HepG2 (cell line): ENCODE results near the gene TRIM67.

Source experiments
- ETV5 ChIP-seq: IDR thresholded peaks from 2 replicates; pipeline ENCODE4 v1.6.1; 2018; ENCODE audit warnings: missing biosample characterization, missing genetic modification reagents, inconsistent platforms, borderline replicate concordance
- KDM5A ChIP-seq: fragments of 200-600 bp; sonication (generic); IDR thresholded peaks from 2 replicates; pipeline ENCODE4 v1.7.0; 2018; ENCODE audit warnings: antibody characterized with exemption, mild to moderate bottlenecking, low read length, borderline replicate concordance
- PAX8 ChIP-seq: sonication (generic); formaldehyde crosslinking; IDR thresholded peaks from 2 replicates; pipeline ENCODE4 v1.8.0; 2022; ENCODE audit warnings: mild to moderate bottlenecking, missing genetic modification reagents, borderline replicate concordance
- POLR2A ChIP-seq, 2 experiments: IDR thresholded peaks; 2 replicates each; pipeline ENCODE4 v1.6.1; 2011; ENCODE audit warnings: low read depth in 2 of 2, low read length in 2 of 2, mild to moderate bottlenecking in 1 of 2, moderate library complexity in 1 of 2; ENCODE audit not compliant: insufficient read depth in 1 of 2
- TOE1 ChIP-seq: sonication (generic); formaldehyde crosslinking; IDR thresholded peaks from 2 replicates; pipeline ENCODE4 v1.4.0; 2020; ENCODE audit warnings: mild to moderate bottlenecking, missing genetic modification reagents
- ZNF121 ChIP-seq: sonication (generic); formaldehyde crosslinking; IDR thresholded peaks from 2 replicates; pipeline ENCODE4 v1.5.0; 2020; ENCODE audit warnings: mild to moderate bottlenecking, missing genetic modification reagents
- ZNF225 ChIP-seq: sonication (generic); formaldehyde crosslinking; IDR thresholded peaks from 2 replicates; pipeline ENCODE4 v1.4.0; 2020; ENCODE audit warnings: mild to moderate bottlenecking, missing genetic modification reagents

- TF ChIP-seq PAX8 (CRISPR knock-in tag) (no peak), KDM5A (no peak), ZNF225 (CRISPR knock-in tag) (no peak), TOE1 (CRISPR knock-in tag) (no peak), POLR2A (IDR thresholded peaks at IDR 0.05; ENCODE audit: insufficient read depth in 1 of 2, low read depth in 2 of 2, low read length in 2 of 2) (no peak), ETV5 (CRISPR knock-in tag) (no peak), ZNF121 (CRISPR knock-in tag) (no peak)
These were observed 39.7 kb upstream of the TRIM67 start for GRCh38 chr1:231122143-231122542.
